ENCODE data around the gene TBC1D22B. TPM values are rescaled to one million over a fixed set of nuclear protein-coding genes. Genes with fewer than 3 reads are reported as not detected.

TBC1D22B gene
- polyA plus RNA-seq, 2 of the 4 experiments (the other 2 are of a cell fraction): 5.7 to 6.4 TPM

- 100% methylated on average over 1 of the region's 1 CpG for WGBS (ENCODE audit: missing lambda C conversion rate)
- Histone ChIP-seq H3K9me3 (no peaks in the 10 kb centered on the region), H3K4me3 (no peak overlapping the region), H3K4me2 (no peak overlapping the region), H3K4me1 (peaks cover 14% of the 10 kb centered on the region; the same call in 1 of the 3 replicates), H3K27ac (no peak overlapping the region)
- ChIA-PET CTCF (interaction anchor here (0.6 to 1.2 kb wide), 3 partner anchors 10 to 320 kb away, joined by 3 to 5 read pairs (median 4); no protein-coding TSS in a partner anchor), POLR2A (no interaction called here)
- ATAC-seq (no peak), DNase-seq (ENCODE audit: low read depth in 1 of 2, low spot score in 1 of 2) (no peak), FAIRE-seq (no peak)
- TF ChIP-seq ZFP36 (IDR thresholded peaks at IDR 0.05; ENCODE audit: borderline replicate concordance, partially characterized antibody): no peak
Observed at GRCh38 chr6:37372116-37372515, 114.5 kb downstream of the TBC1D22B start.

DNA sequence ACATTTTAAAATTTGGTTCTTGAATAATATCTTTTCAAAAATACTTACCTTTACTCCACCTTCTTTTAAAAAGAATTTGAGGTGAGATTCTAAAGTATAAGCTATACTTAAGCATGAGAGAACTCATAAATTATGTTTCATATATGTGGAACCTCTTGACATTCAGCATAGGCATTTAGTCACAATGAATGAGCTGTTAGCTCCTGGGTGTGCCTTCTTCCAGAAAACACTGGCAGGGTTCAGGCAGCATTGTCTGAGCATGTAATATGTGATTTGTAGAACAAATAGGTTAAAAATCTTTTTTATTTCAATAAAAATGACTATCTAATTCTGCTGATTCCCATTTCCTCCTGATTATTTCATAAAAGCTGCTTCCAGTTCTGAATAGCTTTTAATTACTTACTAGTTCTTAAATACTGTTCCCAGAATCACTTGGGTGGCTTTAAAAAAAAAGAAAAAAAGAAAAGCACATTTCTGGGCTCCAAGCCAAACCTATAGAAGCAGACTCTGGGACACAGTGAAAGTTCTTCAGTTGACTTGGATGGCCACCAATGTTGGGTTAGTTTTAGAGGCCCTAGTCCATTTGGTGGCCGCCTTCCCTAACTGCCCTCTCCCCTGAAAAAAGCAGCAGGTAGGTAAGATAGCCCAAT lies 116.4 kb downstream of the TBC1D22B start:
- no peak for ATAC-seq
- 94% methylated on average over 1 of the region's 1 CpG for WGBS (ENCODE audit: missing lambda C conversion rate)
- FAIRE-seq: no peak
- no peak overlapping the region for H3K4me2 ChIP-seq
- ChIA-PET POLR2A (no interaction called here), CTCF (interaction anchor here (1.5 kb wide), 1 partner anchor 165 kb away, joined by 5 read pairs; no protein-coding TSS in a partner anchor)
- H3K4me1 ChIP-seq: peaks cover 7% of the 10 kb centered on the region; the same call in 1 of the 3 replicates
- H3K4me3 ChIP-seq: no peak overlapping the region
- no peak overlapping the region for H3K27ac ChIP-seq
- no peak for TF ChIP-seq KDM5A (IDR thresholded peaks at IDR 0.05)
- H3K9me3 ChIP-seq: no peaks in the 10 kb centered on the region
- no peak for DNase-seq (ENCODE audit: low read depth in 1 of 2, low spot score in 1 of 2)

GRCh38 chr6:37375376-37375775 lies 117.8 kb downstream of the TBC1D22B start:
- Histone ChIP-seq H3K9me3 (no peaks in the 10 kb centered on the region), H3K4me2 (no peak overlapping the region), H3K4me3 (no peak overlapping the region), H3K4me1 (no peaks in the 10 kb centered on the region), H3K27ac (no peak overlapping the region)
- CTCF ChIA-PET: interaction anchor here (0.9 kb wide), 1 partner anchor 50 kb away, joined by 3 read pairs; no protein-coding TSS in a partner anchor
- FAIRE-seq (no peak), ATAC-seq (no peak), DNase-seq (ENCODE audit: low read depth in 1 of 2, low spot score in 1 of 2) (no peak)
- POLR2A ChIA-PET: no interaction called here
- TF ChIP-seq FOSB (CRISPR knock-in tag; IDR thresholded peaks at IDR 0.05) (no peak), HOXB5 (CRISPR knock-in tag; IDR thresholded peaks at IDR 0.05) (no peak), MAZ (IDR thresholded peaks at IDR 0.05; ENCODE audit: borderline replicate concordance, low read depth, low read length) (no peak), ZNF302 (CRISPR knock-in tag; IDR thresholded peaks at IDR 0.05) (no peak), RCOR1 (IDR thresholded peaks at IDR 0.05; ENCODE audit: low read depth, low read length) (no peak), RFX5 (IDR thresholded peaks at IDR 0.05) (no peak), ZFP36 (IDR thresholded peaks at IDR 0.05; ENCODE audit: borderline replicate concordance, partially characterized antibody) (no peak), CHD2 (IDR thresholded peaks at IDR 0.05; ENCODE audit: low read length, partially characterized antibody) (no peak), FOXS1 (CRISPR knock-in tag; IDR thresholded peaks at IDR 0.05) (no peak), KDM1A (IDR thresholded peaks at IDR 0.05; ENCODE audit: low read depth) (no peak), BHLHE40 (IDR thresholded peaks at IDR 0.05; ENCODE audit: low read depth, low read length) (no peak), JUN (IDR thresholded peaks at IDR 0.05) (no peak), PHF8 (IDR thresholded peaks at IDR 0.05; ENCODE audit: borderline replicate concordance, low read depth) (no peak), HMGXB4 (CRISPR knock-in tag; IDR thresholded peaks at IDR 0.05; ENCODE audit: borderline replicate concordance) (no peak), EHF (CRISPR knock-in tag; IDR thresholded peaks at IDR 0.05) (no peak)
- TF ChIP-seq, protein P1, sequence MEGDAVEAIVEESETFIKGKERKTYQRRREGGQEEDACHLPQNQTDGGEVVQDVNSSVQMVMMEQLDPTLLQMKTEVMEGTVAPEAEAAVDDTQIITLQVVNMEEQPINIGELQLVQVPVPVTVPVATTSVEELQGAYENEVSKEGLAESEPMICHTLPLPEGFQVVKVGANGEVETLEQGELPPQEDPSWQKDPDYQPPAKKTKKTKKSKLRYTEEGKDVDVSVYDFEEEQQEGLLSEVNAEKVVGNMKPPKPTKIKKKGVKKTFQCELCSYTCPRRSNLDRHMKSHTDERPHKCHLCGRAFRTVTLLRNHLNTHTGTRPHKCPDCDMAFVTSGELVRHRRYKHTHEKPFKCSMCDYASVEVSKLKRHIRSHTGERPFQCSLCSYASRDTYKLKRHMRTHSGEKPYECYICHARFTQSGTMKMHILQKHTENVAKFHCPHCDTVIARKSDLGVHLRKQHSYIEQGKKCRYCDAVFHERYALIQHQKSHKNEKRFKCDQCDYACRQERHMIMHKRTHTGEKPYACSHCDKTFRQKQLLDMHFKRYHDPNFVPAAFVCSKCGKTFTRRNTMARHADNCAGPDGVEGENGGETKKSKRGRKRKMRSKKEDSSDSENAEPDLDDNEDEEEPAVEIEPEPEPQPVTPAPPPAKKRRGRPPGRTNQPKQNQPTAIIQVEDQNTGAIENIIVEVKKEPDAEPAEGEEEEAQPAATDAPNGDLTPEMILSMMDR (IDR thresholded peaks at IDR 0.05): no peak
- TF ChIP-seq, protein P2, sequence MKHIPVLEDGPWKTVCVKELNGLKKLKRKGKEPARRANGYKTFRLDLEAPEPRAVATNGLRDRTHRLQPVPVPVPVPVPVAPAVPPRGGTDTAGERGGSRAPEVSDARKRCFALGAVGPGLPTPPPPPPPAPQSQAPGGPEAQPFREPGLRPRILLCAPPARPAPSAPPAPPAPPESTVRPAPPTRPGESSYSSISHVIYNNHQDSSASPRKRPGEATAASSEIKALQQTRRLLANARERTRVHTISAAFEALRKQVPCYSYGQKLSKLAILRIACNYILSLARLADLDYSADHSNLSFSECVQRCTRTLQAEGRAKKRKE (CRISPR knock-in tag; IDR thresholded peaks at IDR 0.05; ENCODE audit: low read depth): no peak
- TF ChIP-seq, protein P3, sequence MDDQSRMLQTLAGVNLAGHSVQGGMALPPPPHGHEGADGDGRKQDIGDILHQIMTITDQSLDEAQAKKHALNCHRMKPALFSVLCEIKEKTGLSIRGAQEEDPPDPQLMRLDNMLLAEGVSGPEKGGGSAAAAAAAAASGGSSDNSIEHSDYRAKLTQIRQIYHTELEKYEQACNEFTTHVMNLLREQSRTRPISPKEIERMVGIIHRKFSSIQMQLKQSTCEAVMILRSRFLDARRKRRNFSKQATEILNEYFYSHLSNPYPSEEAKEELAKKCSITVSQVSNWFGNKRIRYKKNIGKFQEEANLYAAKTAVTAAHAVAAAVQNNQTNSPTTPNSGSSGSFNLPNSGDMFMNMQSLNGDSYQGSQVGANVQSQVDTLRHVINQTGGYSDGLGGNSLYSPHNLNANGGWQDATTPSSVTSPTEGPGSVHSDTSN (IDR thresholded peaks at IDR 0.05): no peak
